Measurements from ENCODE around the gene COPB1.

Gene COPB1

GRCh38 chr11:14423633-14424032, 76.0 kb downstream of the COPB1 start:
- no peak for DNase-seq

GRCh38 chr11:14422814-14423182, 76.8 kb downstream of the COPB1 start:
- no peak for DNase-seq

GRCh38 chr11:14422052-14422813, 77.4 kb downstream of the COPB1 start:
- DNase-seq: no peak

GRCh38 chr11:14420223-14420622, 79.4 kb downstream of the COPB1 start:
- no peak for DNase-seq

GRCh38 chr11:14418801-14419417, 80.7 kb downstream of the COPB1 start:
- DNase-seq: no peak

GRCh38 chr11:14417617-14418374, 81.8 kb downstream of the COPB1 start:
- no peak for DNase-seq

- DNase-seq: no peak
Observed at GRCh38 chr11:14417186-14417585, 82.4 kb downstream of the COPB1 start.

GRCh38 chr11:14414470-14415461, 84.8 kb downstream of the COPB1 start:
- DNase-seq: peak; percentile 79

- no peak for DNase-seq
Observed at GRCh38 chr11:14413307-14414069, 86.1 kb downstream of the COPB1 start.

- DNase-seq: no peak
Observed at GRCh38 chr11:14411818-14412217, 87.8 kb downstream of the COPB1 start.

- DNase-seq: no peak
Observed at GRCh38 chr11:14409891-14410290, 89.7 kb downstream of the COPB1 start.

- DNase-seq: no peak
Observed at GRCh38 chr11:14408612-14409011, 91.0 kb downstream of the COPB1 start.

All from CD4-positive, alpha-beta T cell treated with Interleukin-15 for 1 hour (primary cell).